Measurements from ENCODE around the gene TOM1.

- TF ChIP-seq POLR2A (IDR thresholded peaks at IDR 0.05; ENCODE audit: low read depth, low read length) (no peak), POLR2AphosphoS5 (IDR thresholded peaks at IDR 0.05; ENCODE audit: low read depth, low read length) (no peak), TAF1 (IDR thresholded peaks at IDR 0.05; ENCODE audit: low read depth, low read length) (no peak)
These were observed 84.8 kb downstream of the TOM1 start for GRCh38 chr22:35384527-35384926.
